K562 (cell line): ENCODE results near the gene SIRT5. TPM values are rescaled to one million over a fixed set of nuclear protein-coding genes. Genes with fewer than 3 reads are reported as not detected.

Experiments used
- CC2D1A ChIP-seq: fragments of 450-650 bp; IDR thresholded peaks from 2 replicates; pipeline ENCODE4 v1.6.1; 2017; ENCODE audit warnings: mild to moderate bottlenecking
- CREM ChIP-seq: IDR thresholded peaks from 2 replicates; pipeline ENCODE4 v1.6.1; 2014; ENCODE audit warnings: antibody characterized with exemption, low read depth
- CUX1 ChIP-seq: fragments of 200-800 bp; sonication (Bioruptor generic); IDR thresholded peaks from 2 replicates; pipeline ENCODE4 v1.6.1; 2016; ENCODE audit warnings: missing genetic modification characterization, missing compliant biosample characterization
- DMBX1 ChIP-seq: fragments of 250-450 bp; sonication (Bioruptor Pico); IDR thresholded peaks from 2 replicates; pipeline ENCODE4 v1.8.0; 2022; ENCODE audit warnings: inconsistent platforms, mild to moderate bottlenecking, moderate library complexity, borderline replicate concordance
- NCOA2 ChIP-seq, 2 experiments: fragments of 450-650 bp; IDR thresholded peaks; 2 replicates each; pipeline ENCODE4 v1.6.1; 2018; ENCODE audit warnings: mild to moderate bottlenecking in 2 of 2, moderate library complexity in 1 of 2; ENCODE audit not compliant: partially characterized antibody in 2 of 2
- NFIC ChIP-seq: fragments of 450-650 bp; IDR thresholded peaks from 2 replicates; pipeline ENCODE4 v1.6.1; 2017; ENCODE audit warnings: mild to moderate bottlenecking, inconsistent platforms
- TAL1 ChIP-seq: fragments of 450-650 bp; IDR thresholded peaks from 2 replicates; pipeline ENCODE4 v1.6.1; 2016; ENCODE audit warnings: mild to moderate bottlenecking
- ZBTB40 ChIP-seq, 2 experiments: fragments of 450-650 bp in 1 of 2; sonication (generic) in 1 of 2; formaldehyde crosslinking in 1 of 2; IDR thresholded peaks; 2 replicates each; pipeline versions ENCODE4 v1.7.1 to v1.9.0; 2016 to 2022; ENCODE audit warnings: inconsistent platforms in 1 of 2, mild to moderate bottlenecking in 1 of 2, missing genetic modification reagents in 1 of 2
- ZKSCAN3 ChIP-seq: fragments of 250-450 bp; sonication (Bioruptor Pico); IDR thresholded peaks from 2 replicates; pipeline ENCODE4 v1.4.0; 2020
- ZNF232 ChIP-seq: sonication (generic); formaldehyde crosslinking; IDR thresholded peaks from 2 replicates; pipeline ENCODE4 v1.8.0; 2022; ENCODE audit warnings: mild to moderate bottlenecking, missing genetic modification reagents
- polyA plus RNA-seq, 8 experiments: library from polyadenylated mRNA; depleted of rRNA in 4 of 8; stranded (reverse) in 5 of 8; unstranded in 3 of 8; fragments of >200 nt; fragmentation: Nextera tagmentation in 2 of 8; fragmentation: Illumina TruSeq in 1 of 8; extraction: Ambion mirVana in 2 of 8; extraction: Trizol in 1 of 8; gene quantifications; 2 replicates each; pipeline versions ENCODE4 v1.2.1 to v1.2.3, GENCODE V29; 2011 to 2014; ENCODE audit warnings: inconsistent platforms in 1 of 8, missing spikeins in 1 of 8
- total RNA-seq, 7 experiments: library from RNA; depleted of rRNA in 6 of 7; stranded (reverse); fragments of >200 nt in 6 of 7; fragmentation: Illumina TruSeq in 2 of 7; extraction: Trizol in 2 of 7; gene quantifications; 2 replicates each; pipeline versions ENCODE4 v1.2.1 to v1.2.3, GENCODE V29; 2011 to 2021; ENCODE audit warnings: low replicate concordance in 1 of 7

SIRT5 gene
- total and polyA plus RNA-seq, 9 of the 15 experiments (the other 6 are each of a cell fraction or from before 2014, with no cell fraction given): 2.1 to 15.7 (median 11.4) TPM

- no peak for TF ChIP-seq CUX1 (CRISPR knock-in tag)
- TF ChIP-seq NCOA2 (IDR thresholded peaks at IDR 0.05; ENCODE audit: partially characterized antibody in 2 of 2): peak in 1 of 2 experiments; percentile 41
- peak; percentile 26; the same call in 1 of the 2 replicates for TF ChIP-seq NFIC
- TF ChIP-seq ZNF232 (CRISPR knock-in tag): no peak
- 0 out of 2 replicates have a peak, but pooled peaks have one; percentile 7 for TF ChIP-seq TAL1
- no peak for TF ChIP-seq CREM
- no peak for TF ChIP-seq ZBTB40 (IDR thresholded peaks at IDR 0.05)
- TF ChIP-seq ZBTB40 (CRISPR knock-in tag; IDR thresholded peaks at IDR 0.05): 0 out of 2 replicates have a peak, but pooled peaks have one; percentile 42
- TF ChIP-seq CC2D1A: 0 out of 2 replicates have a peak, but pooled peaks have one; percentile 16
- no peak for TF ChIP-seq DMBX1 (CRISPR knock-in tag)
- TF ChIP-seq ZKSCAN3: no peak
Measured at GRCh38 chr6:13590574-13591153, 16.3 kb downstream of the SIRT5 start (continued).
